ENCODE results near the gene NEGR1. TPM values are rescaled to one million over a fixed set of nuclear protein-coding genes. Genes with fewer than 3 reads are reported as not detected.

NEGR1 gene
- polyA plus RNA-seq, 1 donor from 2014 or later, result 47.4 TPM

GRCh38 chr1:71364236-71364635 is 918.1 kb downstream of the NEGR1 start:
- no peaks in the 10 kb centered on the region for H3K36me3 ChIP-seq (ENCODE audit: insufficient read depth, low read length)
- no peak overlapping the region for H2AFZ ChIP-seq (ENCODE audit: low read depth, low read length)
- H4K20me1 ChIP-seq (ENCODE audit: insufficient read depth), result no peaks in the 10 kb centered on the region
- no peak overlapping the region for H3K27ac ChIP-seq (ENCODE audit: low read length)
- no peaks in the 10 kb centered on the region for H3K79me2 ChIP-seq (replicated peaks; ENCODE audit: insufficient read depth, low read length)
- H3K4me2 ChIP-seq (ENCODE audit: low read length), result no peak overlapping the region
- H3K9me2 ChIP-seq (ENCODE audit: insufficient read depth, low read length), result no peaks in the 10 kb centered on the region
- no peak overlapping the region for H3K4me3 ChIP-seq (ENCODE audit: low read length)
- no peaks in the 10 kb centered on the region for H3K27me3 ChIP-seq (ENCODE audit: insufficient read depth, low read depth, low read length)
- H3K9me3 ChIP-seq (ENCODE audit: low read length), result no peaks in the 10 kb centered on the region
- no peaks in the 10 kb centered on the region for H3F3A ChIP-seq (ENCODE audit: insufficient read depth, low read length, poor library complexity, severe bottlenecking)
- no peak overlapping the region for H3K9ac ChIP-seq (ENCODE audit: low read length)
- TF ChIP-seq EZH2 (IDR thresholded peaks at IDR 0.05; ENCODE audit: borderline replicate concordance, insufficient read depth, low read length, poor library complexity, severe bottlenecking) (no peak), RAD21 (conservative IDR thresholded peaks at IDR 0.05) (no peak), TAF1 (IDR thresholded peaks at IDR 0.05; ENCODE audit: low read depth) (no peak), POLR2AphosphoS5 (IDR thresholded peaks at IDR 0.05) (no peak), CTCF (IDR thresholded peaks at IDR 0.05; ENCODE audit: poor library complexity, severe bottlenecking) (no peak), MXI1 (conservative IDR thresholded peaks at IDR 0.05; ENCODE audit: poor library complexity, severe bottlenecking) (no peak), SMC3 (conservative IDR thresholded peaks at IDR 0.05; ENCODE audit: poor library complexity) (no peak), REST (IDR thresholded peaks at IDR 0.05; ENCODE audit: borderline replicate concordance) (no peak), EP300 (conservative IDR thresholded peaks at IDR 0.05; ENCODE audit: poor library complexity, severe bottlenecking) (no peak)

GRCh38 chr1:71362691-71363090 is 919.6 kb downstream of the NEGR1 start:
- Histone ChIP-seq H3K27ac (ENCODE audit: low read length) (no peak overlapping the region), H3K4me3 (ENCODE audit: low read length) (no peak overlapping the region), H3K9me2 (ENCODE audit: insufficient read depth, low read length) (no peaks in the 10 kb centered on the region), H2AFZ (ENCODE audit: low read depth, low read length) (no peak overlapping the region), H3K79me2 (replicated peaks; ENCODE audit: insufficient read depth, low read length) (no peaks in the 10 kb centered on the region), H4K20me1 (ENCODE audit: insufficient read depth) (no peaks in the 10 kb centered on the region), H3K27me3 (ENCODE audit: insufficient read depth, low read depth, low read length) (no peaks in the 10 kb centered on the region), H3K9ac (ENCODE audit: low read length) (no peak overlapping the region), H3K4me2 (ENCODE audit: low read length) (no peak overlapping the region), H3K36me3 (ENCODE audit: insufficient read depth, low read length) (no peaks in the 10 kb centered on the region), H3K9me3 (ENCODE audit: low read length) (no peaks in the 10 kb centered on the region), H3F3A (ENCODE audit: insufficient read depth, low read length, poor library complexity, severe bottlenecking) (no peaks in the 10 kb centered on the region)
- TF ChIP-seq EP300 (conservative IDR thresholded peaks at IDR 0.05; ENCODE audit: poor library complexity, severe bottlenecking), result no peak

- H4K20me1 ChIP-seq (ENCODE audit: insufficient read depth), result no peaks in the 10 kb centered on the region
- no peaks in the 10 kb centered on the region for H3K9me3 ChIP-seq (ENCODE audit: low read length)
- H3K9ac ChIP-seq (ENCODE audit: low read length), result no peak overlapping the region
- H3F3A ChIP-seq (ENCODE audit: insufficient read depth, low read length, poor library complexity, severe bottlenecking), result no peaks in the 10 kb centered on the region
- no peaks in the 10 kb centered on the region for H3K36me3 ChIP-seq (ENCODE audit: insufficient read depth, low read length)
- H3K79me2 ChIP-seq (replicated peaks; ENCODE audit: insufficient read depth, low read length), result no peaks in the 10 kb centered on the region
- TF ChIP-seq EP300 (conservative IDR thresholded peaks at IDR 0.05; ENCODE audit: poor library complexity, severe bottlenecking) (no peak), RAD21 (conservative IDR thresholded peaks at IDR 0.05) (no peak), SMC3 (conservative IDR thresholded peaks at IDR 0.05; ENCODE audit: poor library complexity) (no peak), TAF1 (IDR thresholded peaks at IDR 0.05; ENCODE audit: low read depth) (no peak), POLR2AphosphoS5 (IDR thresholded peaks at IDR 0.05) (no peak), REST (IDR thresholded peaks at IDR 0.05; ENCODE audit: borderline replicate concordance) (no peak), CTCF (IDR thresholded peaks at IDR 0.05; ENCODE audit: poor library complexity, severe bottlenecking) (no peak), MXI1 (conservative IDR thresholded peaks at IDR 0.05; ENCODE audit: poor library complexity, severe bottlenecking) (no peak), EZH2 (IDR thresholded peaks at IDR 0.05; ENCODE audit: borderline replicate concordance, insufficient read depth, low read length, poor library complexity, severe bottlenecking) (no peak)
- no peak overlapping the region for H3K4me3 ChIP-seq (ENCODE audit: low read length)
- H2AFZ ChIP-seq (ENCODE audit: low read depth, low read length), result no peak overlapping the region
- no peaks in the 10 kb centered on the region for H3K27me3 ChIP-seq (ENCODE audit: insufficient read depth, low read depth, low read length)
- H3K4me2 ChIP-seq (ENCODE audit: low read length), result no peak overlapping the region
- H3K27ac ChIP-seq (ENCODE audit: low read length), result no peak overlapping the region
- no peaks in the 10 kb centered on the region for H3K9me2 ChIP-seq (ENCODE audit: insufficient read depth, low read length)
These were observed 920.3 kb downstream of the NEGR1 start for GRCh38 chr1:71362076-71362475.
